Fibroblast of villous mesenchyme (primary cell): ENCODE data around the gene ZNF91. TPM values are rescaled to one million over a fixed set of nuclear protein-coding genes. Genes with fewer than 3 reads are reported as not detected.
"Not testable (repeated sequence)": the region's sequence is repeated elsewhere in the genome, so short reads cannot be mapped to it uniquely, and the experiment has no call there.

ENCODE experiments used
- DNase-seq: peaks from one replicate; pipeline ENCODE4 v3.0.0-alpha.2; 2010; ENCODE audit warnings: low read depth
- H3K4me3 ChIP-seq: 2 replicates; pipeline ENCODE4 v1.5.1; 2011; ENCODE audit warnings: low read depth, mild to moderate bottlenecking, low read length
- CTCF ChIP-seq: IDR thresholded peaks from 2 replicates; pipeline ENCODE4 v1.5.1; 2012; ENCODE audit warnings: low read depth, mild to moderate bottlenecking, low read length; ENCODE audit not compliant: insufficient read depth
- total RNA-seq: library from RNA; depleted of rRNA; stranded (reverse); fragments of >200 nt; gene quantifications from 2 replicates; pipeline ENCODE4 v1.2.3, GENCODE V29; 2012

The ZNF91 gene
- total RNA-seq, 1 donor, result 19.9 TPM

GRCh38 chr19:23401086-23401610, 5.9 kb upstream of the ZNF91 start:
- no peak for DNase-seq
- no peak for TF ChIP-seq CTCF
- H3K4me3 ChIP-seq, result no peak overlapping the region

GRCh38 chr19:23399443-23399842, 4.2 kb upstream of the ZNF91 start:
- H3K4me3 ChIP-seq, result no peak overlapping the region
- DNase-seq, result no peak
- no peak for TF ChIP-seq CTCF

GRCh38 chr19:23395722-23396117, 449 bp upstream of the ZNF91 start:
- DNase-seq, result not testable (repeated sequence)
- H3K4me3 ChIP-seq, result peak overlapping the region; percentile 71

GRCh38 chr19:23394511-23394910, 760 bp downstream of the ZNF91 start:
- TF ChIP-seq CTCF, result no peak
- H3K4me3 ChIP-seq, result peak overlapping the region; percentile 71
- DNase-seq, result peak; percentile 45

- TF ChIP-seq CTCF, result no peak
- DNase-seq, result peak; percentile 8
- no peak overlapping the region for H3K4me3 ChIP-seq
Observed at GRCh38 chr19:23393121-23393520, 2.1 kb downstream of the ZNF91 start.

GRCh38 chr19:23391236-23391635, 4.0 kb downstream of the ZNF91 start:
- no peak overlapping the region for H3K4me3 ChIP-seq
- no peak for TF ChIP-seq CTCF
- DNase-seq, result peak; percentile 43

GRCh38 chr19:23385404-23385803, 9.9 kb downstream of the ZNF91 start:
- no peak overlapping the region for H3K4me3 ChIP-seq
- DNase-seq, result no peak
- no peak for TF ChIP-seq CTCF
